ENCODE data around the gene MLF2. TPM values are rescaled to one million over a fixed set of nuclear protein-coding genes. Genes with fewer than 3 reads are reported as not detected.

MLF2 gene
- total RNA-seq, 4 donors from 2014 or later, result 79.4 to 170 (median 108) TPM

DNA sequence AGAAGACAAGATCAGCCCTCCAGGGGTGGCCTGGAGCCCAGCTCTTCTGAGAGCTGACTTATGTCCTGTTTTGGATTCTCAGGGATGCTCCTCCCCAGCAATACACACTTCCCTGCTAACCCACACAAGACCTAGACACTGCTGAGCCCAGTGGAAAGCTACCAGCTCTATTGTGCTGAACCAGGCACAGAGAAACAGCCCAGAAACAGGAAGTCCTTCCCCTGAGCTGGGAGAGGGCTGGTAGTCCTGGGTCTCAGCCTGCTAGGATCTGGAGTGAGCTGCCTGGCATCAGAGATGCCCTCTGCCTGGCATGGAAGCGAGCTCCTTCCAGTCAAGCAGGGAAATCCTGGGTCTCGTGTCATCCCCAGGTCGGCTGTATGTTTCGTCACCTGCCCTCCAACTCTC lies 18.2 kb upstream of the MLF2 start:
- TF ChIP-seq, protein P1, sequence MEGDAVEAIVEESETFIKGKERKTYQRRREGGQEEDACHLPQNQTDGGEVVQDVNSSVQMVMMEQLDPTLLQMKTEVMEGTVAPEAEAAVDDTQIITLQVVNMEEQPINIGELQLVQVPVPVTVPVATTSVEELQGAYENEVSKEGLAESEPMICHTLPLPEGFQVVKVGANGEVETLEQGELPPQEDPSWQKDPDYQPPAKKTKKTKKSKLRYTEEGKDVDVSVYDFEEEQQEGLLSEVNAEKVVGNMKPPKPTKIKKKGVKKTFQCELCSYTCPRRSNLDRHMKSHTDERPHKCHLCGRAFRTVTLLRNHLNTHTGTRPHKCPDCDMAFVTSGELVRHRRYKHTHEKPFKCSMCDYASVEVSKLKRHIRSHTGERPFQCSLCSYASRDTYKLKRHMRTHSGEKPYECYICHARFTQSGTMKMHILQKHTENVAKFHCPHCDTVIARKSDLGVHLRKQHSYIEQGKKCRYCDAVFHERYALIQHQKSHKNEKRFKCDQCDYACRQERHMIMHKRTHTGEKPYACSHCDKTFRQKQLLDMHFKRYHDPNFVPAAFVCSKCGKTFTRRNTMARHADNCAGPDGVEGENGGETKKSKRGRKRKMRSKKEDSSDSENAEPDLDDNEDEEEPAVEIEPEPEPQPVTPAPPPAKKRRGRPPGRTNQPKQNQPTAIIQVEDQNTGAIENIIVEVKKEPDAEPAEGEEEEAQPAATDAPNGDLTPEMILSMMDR (IDR thresholded peaks at IDR 0.05; ENCODE audit: low read depth), result no peak

DNA sequence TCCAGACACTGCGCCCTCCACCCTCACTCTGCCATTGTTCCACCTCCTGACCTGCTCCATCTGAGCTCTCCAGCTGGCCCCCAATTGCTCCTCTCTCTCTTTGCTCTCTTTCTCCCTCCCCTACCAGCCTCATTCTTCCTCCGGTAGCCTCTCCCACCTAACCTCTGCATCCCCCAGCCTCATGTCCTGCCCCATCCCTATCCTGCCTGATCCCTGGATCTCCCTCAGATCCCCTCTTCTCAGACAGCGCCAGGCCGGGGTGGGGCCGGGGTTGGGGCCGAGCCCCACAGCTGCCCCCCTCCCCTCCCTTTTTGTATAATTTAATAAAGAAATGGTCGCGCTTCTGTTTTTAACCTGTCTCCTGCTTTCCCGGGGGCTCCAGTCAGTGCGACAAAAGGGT lies 17.7 kb upstream of the MLF2 start:
- TF ChIP-seq, protein P1 (IDR thresholded peaks at IDR 0.05; ENCODE audit: low read depth), result no peak

DNA sequence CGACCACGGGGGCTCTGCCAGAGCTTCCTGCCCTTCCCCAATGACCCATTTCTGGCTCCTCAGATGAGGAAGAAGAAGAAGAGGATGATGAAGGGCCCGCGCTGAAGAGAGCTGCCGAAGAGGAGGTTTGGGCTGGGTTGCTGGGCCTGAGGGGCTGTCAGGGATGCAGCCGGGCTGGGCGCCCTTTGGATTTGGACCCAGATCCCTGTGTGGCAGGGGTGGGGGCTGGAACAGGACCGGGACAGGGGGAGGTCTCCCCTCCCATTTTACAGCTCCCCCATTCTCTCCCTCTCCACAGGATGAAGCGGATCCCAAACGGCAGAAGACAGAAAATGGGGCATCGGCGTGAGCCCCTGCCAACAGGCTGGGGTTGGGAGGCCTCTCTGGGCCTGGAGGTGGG lies 17.2 kb upstream of the MLF2 start:
- TF ChIP-seq, protein P1 (IDR thresholded peaks at IDR 0.05; ENCODE audit: low read depth), result no peak

DNA sequence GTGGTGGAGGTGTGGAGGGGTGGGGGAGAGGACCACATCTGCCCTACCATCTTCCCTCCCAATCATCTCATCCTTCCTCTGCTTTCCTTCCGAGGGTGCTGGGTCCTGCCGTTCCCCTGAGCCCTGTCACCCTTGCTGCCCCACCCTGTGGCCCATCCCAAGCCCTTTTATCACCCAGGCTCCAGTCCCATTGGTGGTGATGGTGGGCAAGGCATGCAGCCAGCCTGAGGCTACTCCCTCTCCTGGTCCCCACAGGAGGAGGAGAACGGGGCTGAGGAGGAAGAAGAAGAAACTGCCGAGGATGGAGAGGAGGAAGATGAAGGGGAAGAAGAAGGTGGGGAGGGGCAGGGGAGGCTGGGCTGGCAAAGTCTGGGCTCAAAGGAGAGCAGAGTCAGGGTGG lies 16.7 kb upstream of the MLF2 start:
- TF ChIP-seq, protein P1 (IDR thresholded peaks at IDR 0.05; ENCODE audit: low read depth), result no peak

DNA sequence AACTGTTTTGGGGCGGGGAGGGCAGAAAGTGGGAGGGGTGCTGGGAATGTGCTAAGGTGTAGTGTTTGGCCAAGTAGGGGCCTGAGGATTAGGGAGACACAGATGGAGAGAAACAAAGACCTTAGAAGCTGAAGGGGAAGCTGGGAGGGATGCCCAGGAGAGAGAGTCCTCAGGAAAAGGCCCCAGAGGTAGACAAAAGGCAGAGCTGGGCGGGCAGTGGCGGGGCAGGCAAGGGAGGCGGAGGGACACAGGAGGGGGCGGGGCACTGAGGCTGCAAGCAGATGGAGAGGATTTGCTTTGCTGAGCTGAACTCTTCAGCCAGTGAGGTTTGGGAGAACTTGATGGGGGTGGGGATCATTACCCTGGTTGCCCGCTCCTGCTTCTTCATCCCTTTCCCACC lies 16.0 kb upstream of the MLF2 start:
- TF ChIP-seq, protein P1 (IDR thresholded peaks at IDR 0.05; ENCODE audit: low read depth), result no peak

DNA sequence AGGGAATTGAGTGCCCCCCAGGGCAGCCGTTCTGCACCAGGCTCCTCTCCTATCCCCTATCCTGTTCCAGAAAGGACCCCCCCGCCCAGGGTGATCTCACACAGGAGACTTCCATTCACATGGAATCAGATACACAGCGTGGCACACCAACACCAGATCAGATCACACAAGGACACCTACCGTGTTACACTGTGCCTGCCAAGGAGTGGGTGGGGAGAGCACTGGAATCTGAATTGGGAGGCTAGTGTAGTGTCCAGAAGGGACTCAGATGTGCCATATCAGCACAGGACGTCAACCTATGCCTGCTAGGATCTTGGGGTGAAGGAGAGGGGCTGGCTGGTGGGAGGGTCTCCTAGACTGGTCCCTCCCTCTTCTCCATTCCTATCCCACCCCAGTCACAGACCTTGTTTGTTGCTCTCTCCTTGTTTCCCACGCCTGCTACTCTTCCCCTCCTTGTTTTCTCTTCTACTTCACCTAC lies 15.5 kb upstream of the MLF2 start:
- TF ChIP-seq, protein P1 (IDR thresholded peaks at IDR 0.05; ENCODE audit: low read depth), result no peak

DNA sequence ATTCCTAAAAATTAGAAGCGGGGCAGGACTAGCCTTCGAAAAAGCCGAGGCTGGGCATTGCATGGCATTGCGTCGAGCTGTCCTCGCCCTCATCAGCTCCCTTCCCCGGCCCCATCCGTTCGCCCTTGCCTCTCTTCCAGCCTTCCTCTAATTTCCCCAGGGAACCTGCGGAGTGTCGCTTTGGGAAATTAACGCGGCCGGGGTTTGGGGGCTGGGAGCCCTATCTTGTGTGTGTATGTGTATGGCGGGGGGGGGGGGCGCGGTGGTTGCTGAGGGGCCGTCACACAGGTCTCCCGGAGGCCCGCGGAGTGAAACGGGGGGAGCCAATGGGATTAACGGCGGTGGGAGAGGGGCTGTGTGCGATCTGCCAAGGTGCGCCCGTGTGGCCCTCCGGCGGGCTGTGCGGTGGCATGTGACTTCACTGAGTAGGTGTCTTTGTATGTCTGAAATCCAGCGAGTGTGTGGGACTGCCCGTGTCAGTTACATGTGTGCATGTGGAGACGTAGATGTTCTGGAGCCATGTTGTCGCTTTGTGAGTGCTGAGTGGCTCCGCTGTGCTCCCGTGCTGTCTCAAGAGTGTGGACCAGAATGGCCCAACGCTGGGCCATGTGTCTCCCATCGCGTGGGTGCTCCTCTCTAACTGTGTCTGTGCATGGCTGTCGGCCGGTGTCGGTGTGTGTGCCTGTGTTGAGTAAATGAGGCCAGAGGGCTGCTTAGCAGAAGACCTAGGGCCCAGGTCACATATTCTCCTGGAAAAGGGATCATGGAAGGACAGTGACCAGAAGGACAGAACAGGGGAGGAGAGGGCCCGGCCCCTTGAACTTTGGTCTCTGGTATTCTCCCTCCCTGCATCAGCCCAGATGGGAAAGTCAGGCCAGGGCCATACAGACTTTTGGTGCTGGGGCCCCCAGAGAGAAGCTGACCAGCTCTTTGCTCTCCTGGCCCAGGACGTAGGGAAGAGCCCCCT lies 14.7 kb upstream of the MLF2 start:
- TF ChIP-seq, protein P1 (IDR thresholded peaks at IDR 0.05; ENCODE audit: low read depth), result no peak
